Choroid plexus epithelial cell (primary cell): ENCODE results near the gene SOD2.
"Not testable (repeated sequence)": the region's sequence is repeated elsewhere in the genome, so short reads cannot be mapped to it uniquely, and the experiment has no call there.

Experiments used
- DNase-seq: peaks from one replicate; pipeline ENCODE4 v3.0.0-alpha.2; 2010; ENCODE audit warnings: low read depth
- H3K4me3 ChIP-seq: 2 replicates; pipeline ENCODE4 v1.5.1; 2011; ENCODE audit warnings: low read depth, mild to moderate bottlenecking, control low read depth, low read length, moderate library complexity
- CTCF ChIP-seq: conservative IDR thresholded peaks from 2 replicates; pipeline ENCODE4 v1.5.1; 2011; ENCODE audit warnings: low read depth, mild to moderate bottlenecking, control low read depth, inconsistent platforms, low read length, moderate library complexity

Gene SOD2

GRCh38 chr6:159722655-159723054 is 29.6 kb upstream of the SOD2 start:
- TF ChIP-seq CTCF = no peak
- DNase-seq = no peak
- no peak overlapping the region for H3K4me3 ChIP-seq

GRCh38 chr6:159721981-159722380 is 28.9 kb upstream of the SOD2 start:
- H3K4me3 ChIP-seq, DNase-seq: not testable (repeated sequence)

GRCh38 chr6:159720708-159721107 is 27.7 kb upstream of the SOD2 start:
- H3K4me3 ChIP-seq = no peak overlapping the region
- DNase-seq = peak; percentile 56
- peak; percentile 45 for TF ChIP-seq CTCF

- no peak overlapping the region for H3K4me3 ChIP-seq
- TF ChIP-seq CTCF = no peak
- DNase-seq = no peak
Observed at GRCh38 chr6:159719287-159719686, 26.2 kb upstream of the SOD2 start.

- H3K4me3 ChIP-seq = no peak overlapping the region
- DNase-seq = no peak
- TF ChIP-seq CTCF = no peak
Observed at GRCh38 chr6:159718634-159719033, 25.6 kb upstream of the SOD2 start.

- H3K4me3 ChIP-seq = no peak overlapping the region
- peak; percentile 93 for DNase-seq
- no peak for TF ChIP-seq CTCF
Observed at GRCh38 chr6:159716247-159717096, 23.4 kb upstream of the SOD2 start.

GRCh38 chr6:159715605-159716004 is 22.6 kb upstream of the SOD2 start:
- no peak overlapping the region for H3K4me3 ChIP-seq
- no peak for TF ChIP-seq CTCF
- no peak for DNase-seq
